GF-D8 (cell line): ENCODE measurements around the gene HNRNPL.
"Not testable (repeated sequence)": the region's sequence is repeated elsewhere in the genome, so short reads cannot be mapped to it uniquely, and the experiment has no call there.

Source experiments
- DNase-seq: peaks from one replicate; lab custom pipeline; 2025; lab: John Stamatoyannopoulos, UW

HNRNPL gene

GRCh38 chr19:38801359-38802095 lies 48.3 kb downstream of the HNRNPL start:
- no peak for DNase-seq

- no peak for DNase-seq
Measured at GRCh38 chr19:38800577-38801347, 49.0 kb downstream of the HNRNPL start.

- DNase-seq = no peak
Measured at GRCh38 chr19:38799104-38799503, 50.7 kb downstream of the HNRNPL start.

- not testable (repeated sequence) for DNase-seq
Measured at GRCh38 chr19:38797781-38798180, 52.0 kb downstream of the HNRNPL start.

- DNase-seq = no peak
Measured at GRCh38 chr19:38796154-38796553, 53.6 kb downstream of the HNRNPL start.

GRCh38 chr19:38795549-38795948 lies 54.2 kb downstream of the HNRNPL start:
- no peak for DNase-seq

- no peak for DNase-seq
Measured at GRCh38 chr19:38793671-38794070, 56.1 kb downstream of the HNRNPL start.

GRCh38 chr19:38793177-38793576 lies 56.6 kb downstream of the HNRNPL start:
- no peak for DNase-seq

GRCh38 chr19:38792250-38793111 lies 57.3 kb downstream of the HNRNPL start:
- no peak for DNase-seq

- DNase-seq = not testable (repeated sequence)
Measured at GRCh38 chr19:38791451-38792064, 58.2 kb downstream of the HNRNPL start.

- not testable (repeated sequence) for DNase-seq
Measured at GRCh38 chr19:38790507-38791403, 59.0 kb downstream of the HNRNPL start.

- no peak for DNase-seq
Measured at GRCh38 chr19:38788478-38789243, 61.1 kb downstream of the HNRNPL start, which contains the start of gene LGALS7B. Gene LGALS7B, plus strand, starts transcription at chr19:38789200. Its CDS starts 27 bp downstream, at chr19:38789227.

- DNase-seq = no peak
Measured at GRCh38 chr19:38786572-38787265, 63.1 kb downstream of the HNRNPL start.
